ENCODE results near the gene VTI1A. TPM values are rescaled to one million over a fixed set of nuclear protein-coding genes. Genes with fewer than 3 reads are reported as not detected.
"Not testable (repeated sequence)": the region's sequence is repeated elsewhere in the genome, so short reads cannot be mapped to it uniquely, and the experiment has no call there.

VTI1A gene
- total RNA-seq, 2 donors from 2014 or later = 35.2 to 46.9 TPM

DNA sequence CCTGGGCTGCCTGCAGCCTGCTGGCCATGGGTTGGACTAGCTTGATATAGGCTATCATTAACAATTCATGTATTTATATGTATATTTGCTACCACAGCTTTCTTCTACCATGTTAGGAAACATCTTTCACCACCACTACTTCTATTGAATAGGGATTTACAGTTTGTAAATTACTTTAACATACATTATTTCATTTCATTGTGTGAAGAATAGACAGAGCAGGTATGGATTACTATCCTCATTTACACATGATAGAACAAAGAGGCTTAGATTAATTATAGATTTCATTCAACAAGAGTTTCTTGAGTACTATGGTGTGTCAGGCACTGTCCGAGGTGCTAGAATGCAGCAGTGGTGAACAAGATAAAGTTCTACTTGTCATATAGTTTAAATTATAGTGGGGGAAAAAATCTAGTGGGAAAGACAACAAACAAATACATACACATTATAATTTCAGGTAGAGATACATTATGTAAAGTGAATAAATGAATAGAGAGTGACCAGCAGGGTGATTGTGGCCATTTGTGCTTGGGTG is 20.6 kb downstream of the VTI1A start:
- ATAC-seq (replicated peaks) = no peak
- Mint-ChIP-seq H3K27me3 (no peaks in the 10 kb centered on the region), H3K4me3 (no peak overlapping the region), H3K4me1 (no peaks in the 10 kb centered on the region), H3K36me3 (ENCODE audit: low read depth) (peaks cover 79% of the 10 kb centered on the region), H3K9me3 (no peaks in the 10 kb centered on the region), H3K27ac (no peak overlapping the region)

DNA sequence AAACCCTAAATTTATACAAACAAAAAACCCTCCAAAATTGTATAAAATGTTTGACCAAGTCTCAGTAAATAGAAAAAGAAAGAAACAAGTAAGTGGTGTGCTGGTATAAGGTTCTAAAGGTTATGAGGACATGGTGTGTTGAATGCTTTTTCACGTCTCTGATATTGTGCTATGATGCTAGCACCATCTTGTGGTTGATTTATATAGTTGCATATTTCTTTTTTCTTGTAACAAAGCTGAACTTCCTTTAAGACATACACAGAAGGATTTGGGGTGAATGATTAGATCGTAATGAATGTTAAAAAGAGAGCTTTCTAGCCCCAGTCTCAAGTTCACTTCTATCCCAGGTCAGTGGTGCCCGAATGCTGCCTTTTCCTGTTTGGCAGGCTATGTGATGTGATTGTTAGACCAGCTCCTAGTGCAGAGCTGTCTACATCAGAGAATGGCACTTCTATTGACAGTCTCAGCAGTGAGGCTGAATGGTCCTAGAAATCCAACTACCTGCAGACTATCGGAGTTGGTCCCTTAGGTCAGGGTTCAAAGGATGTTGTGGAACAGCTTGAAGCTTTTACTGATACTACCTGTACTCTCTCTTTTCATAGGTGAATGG is 25.0 kb downstream of the VTI1A start:
- H3K27ac Mint-ChIP-seq = no peak overlapping the region
- no peaks in the 10 kb centered on the region for H3K27me3 Mint-ChIP-seq
- H3K9me3 Mint-ChIP-seq = no peaks in the 10 kb centered on the region
- ATAC-seq (replicated peaks) = peak; percentile 58
- no peak overlapping the region for H3K4me3 Mint-ChIP-seq
- peaks cover 3% of the 10 kb centered on the region for H3K4me1 Mint-ChIP-seq
- H3K36me3 Mint-ChIP-seq (ENCODE audit: low read depth) = peaks cover 43% of the 10 kb centered on the region

DNA sequence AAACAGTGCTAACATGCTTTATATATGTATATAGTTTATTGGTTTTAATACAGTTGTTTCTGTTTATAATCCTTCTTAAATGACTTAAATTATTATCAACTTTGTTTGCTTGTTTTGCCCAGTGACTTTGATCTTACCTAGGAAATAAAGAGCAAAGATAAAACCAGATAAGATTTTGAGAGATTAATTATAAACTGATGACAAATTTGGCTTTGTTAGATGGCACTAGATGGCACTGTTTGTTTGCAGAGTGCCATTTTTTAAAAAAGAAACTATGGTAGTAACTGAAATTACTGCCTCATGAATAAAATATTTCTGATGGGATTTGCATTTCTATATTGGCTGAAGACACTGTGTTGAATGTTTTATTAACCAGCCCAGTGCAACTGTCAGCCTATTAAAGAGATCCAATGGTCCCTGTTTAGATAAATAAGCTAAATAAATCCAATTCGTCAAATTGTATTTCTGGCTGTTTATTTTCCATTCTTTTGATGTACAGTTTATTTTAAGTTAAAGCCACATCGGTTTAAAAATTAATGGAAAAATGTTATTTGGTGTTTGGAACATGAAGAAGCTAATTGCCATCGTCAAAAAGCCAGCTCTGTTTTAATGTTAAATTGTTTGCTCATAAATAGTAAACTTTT is 28.7 kb downstream of the VTI1A start:
- Mint-ChIP-seq H3K27ac (no peak overlapping the region), H3K9me3 (no peaks in the 10 kb centered on the region), H3K4me1 (peaks cover 7% of the 10 kb centered on the region), H3K4me3 (no peak overlapping the region), H3K27me3 (no peaks in the 10 kb centered on the region), H3K36me3 (ENCODE audit: low read depth) (peaks cover 9% of the 10 kb centered on the region)
- ATAC-seq (replicated peaks) = no peak

DNA sequence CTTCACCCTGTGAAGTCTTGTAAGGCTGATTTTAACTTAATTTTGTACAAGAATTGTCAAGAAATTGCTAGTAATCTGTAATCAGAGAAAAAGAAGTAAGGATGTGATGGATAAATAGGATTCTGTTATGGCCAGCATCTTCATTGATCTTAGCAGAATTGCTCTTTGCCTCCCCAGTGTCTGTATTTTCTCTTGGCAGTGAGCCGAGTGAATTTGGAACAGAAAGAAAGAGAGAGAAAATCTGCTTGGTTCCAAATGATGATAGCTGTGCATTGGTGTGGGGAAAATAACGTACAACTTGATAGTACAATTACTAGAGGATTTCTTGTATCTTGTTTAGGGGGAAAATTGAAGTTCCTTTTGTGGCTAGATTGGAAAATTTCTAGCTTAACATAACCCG is 34.6 kb downstream of the VTI1A start:
- ATAC-seq (replicated peaks) = no peak
- peaks cover 18% of the 10 kb centered on the region for H3K36me3 Mint-ChIP-seq (ENCODE audit: low read depth)
- no peaks in the 10 kb centered on the region for H3K27me3 Mint-ChIP-seq
- H3K9me3 Mint-ChIP-seq = no peaks in the 10 kb centered on the region
- H3K4me3 Mint-ChIP-seq = no peak overlapping the region
- H3K4me1 Mint-ChIP-seq = peaks cover 4% of the 10 kb centered on the region
- H3K27ac Mint-ChIP-seq = no peak overlapping the region

DNA sequence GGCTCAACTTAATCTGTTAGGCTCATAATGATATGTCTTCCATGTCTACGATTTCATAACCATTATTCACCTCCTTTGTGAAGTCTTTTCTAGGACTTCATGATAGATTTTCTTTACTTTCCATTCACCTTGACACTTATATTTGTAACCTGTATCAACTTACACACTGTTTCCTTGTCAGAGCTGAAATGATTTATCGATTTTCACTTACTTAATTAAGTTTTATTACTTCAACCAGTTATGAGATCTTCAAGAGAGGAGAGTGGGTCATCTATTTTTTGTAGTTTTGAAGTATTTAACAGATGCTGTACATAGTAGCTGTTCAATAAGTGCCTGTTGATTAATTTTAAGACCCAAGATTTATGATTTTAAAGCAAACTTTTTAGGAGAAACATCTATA is 37.4 kb downstream of the VTI1A start:
- Mint-ChIP-seq H3K4me1 (peaks cover 4% of the 10 kb centered on the region), H3K4me3 (no peak overlapping the region), H3K36me3 (ENCODE audit: low read depth) (peaks cover 22% of the 10 kb centered on the region), H3K9me3 (no peaks in the 10 kb centered on the region), H3K27me3 (no peaks in the 10 kb centered on the region), H3K27ac (no peak overlapping the region)
- no peak for ATAC-seq (replicated peaks)

DNA sequence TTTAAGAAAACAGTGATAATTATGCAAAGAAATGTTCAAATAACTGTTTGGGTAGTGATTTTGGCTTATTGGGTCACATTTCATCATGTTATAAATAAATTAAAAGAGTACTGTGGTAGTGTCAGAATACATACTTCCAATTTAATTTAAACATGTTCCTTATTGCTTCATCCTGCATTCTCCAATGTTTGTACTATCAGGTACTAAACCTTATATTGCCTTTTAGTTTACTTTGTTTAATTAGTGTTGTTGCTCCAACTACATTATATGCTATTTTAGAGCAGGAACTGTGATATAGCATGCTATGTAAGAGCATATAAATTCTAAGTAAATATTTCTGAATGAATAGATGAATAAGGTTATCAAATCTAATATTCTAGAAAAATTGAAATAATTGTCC is 40.9 kb downstream of the VTI1A start:
- H3K27ac Mint-ChIP-seq = no peak overlapping the region
- peaks cover 5% of the 10 kb centered on the region for H3K4me1 Mint-ChIP-seq
- ATAC-seq (replicated peaks) = no peak
- no peak overlapping the region for H3K4me3 Mint-ChIP-seq
- peaks cover 22% of the 10 kb centered on the region for H3K36me3 Mint-ChIP-seq (ENCODE audit: low read depth)
- no peaks in the 10 kb centered on the region for H3K9me3 Mint-ChIP-seq
- H3K27me3 Mint-ChIP-seq = no peaks in the 10 kb centered on the region

DNA sequence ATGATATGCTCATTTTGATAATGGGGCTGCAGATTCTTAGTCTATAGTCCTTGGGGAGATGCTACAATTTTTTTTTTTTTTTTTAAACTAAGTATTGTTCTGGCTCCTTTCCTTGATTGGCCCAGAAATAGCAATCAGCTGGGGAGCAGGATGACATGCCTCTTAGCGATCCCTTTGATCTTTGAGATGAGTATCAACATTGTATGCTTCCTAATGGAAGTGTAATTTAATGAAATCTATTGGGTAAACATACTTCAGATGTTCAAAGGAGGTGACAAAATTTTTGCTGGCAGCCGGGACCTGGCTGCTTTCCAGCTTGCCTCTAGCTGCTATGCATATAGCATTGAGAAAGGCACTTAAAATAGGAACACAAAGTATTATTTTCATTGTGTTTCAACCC is 43.5 kb downstream of the VTI1A start:
- no peak for ATAC-seq (replicated peaks)
- Mint-ChIP-seq H3K4me3 (no peak overlapping the region), H3K27ac (no peak overlapping the region), H3K4me1 (peaks cover 5% of the 10 kb centered on the region), H3K36me3 (ENCODE audit: low read depth) (peaks cover 10% of the 10 kb centered on the region), H3K27me3 (no peaks in the 10 kb centered on the region), H3K9me3 (no peaks in the 10 kb centered on the region)

DNA sequence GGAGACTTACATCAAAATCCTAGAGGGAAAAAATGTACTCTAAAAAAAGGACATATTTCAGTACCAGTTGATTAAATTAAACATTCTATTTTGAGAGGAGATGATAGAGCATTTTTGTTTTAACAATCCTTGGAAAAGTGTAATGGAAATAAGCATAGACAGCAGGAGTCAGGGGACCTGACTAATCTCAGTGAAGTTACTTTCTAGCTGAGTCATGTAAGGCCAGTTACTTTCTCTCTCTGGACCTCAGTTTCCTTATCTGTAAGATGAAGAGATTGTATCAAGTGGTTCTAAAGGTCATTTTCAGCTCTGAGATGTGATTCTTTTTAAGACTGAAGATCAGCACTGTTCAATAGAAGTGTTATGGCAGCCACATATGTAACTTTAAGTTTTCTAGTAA is 44.1 kb downstream of the VTI1A start:
- H3K36me3 Mint-ChIP-seq (ENCODE audit: low read depth) = peaks cover 5% of the 10 kb centered on the region
- ATAC-seq (replicated peaks) = peak; percentile 42
- H3K9me3 Mint-ChIP-seq = no peaks in the 10 kb centered on the region
- no peak overlapping the region for H3K27ac Mint-ChIP-seq
- no peak overlapping the region for H3K4me3 Mint-ChIP-seq
- peaks cover 5% of the 10 kb centered on the region for H3K4me1 Mint-ChIP-seq
- no peaks in the 10 kb centered on the region for H3K27me3 Mint-ChIP-seq

DNA sequence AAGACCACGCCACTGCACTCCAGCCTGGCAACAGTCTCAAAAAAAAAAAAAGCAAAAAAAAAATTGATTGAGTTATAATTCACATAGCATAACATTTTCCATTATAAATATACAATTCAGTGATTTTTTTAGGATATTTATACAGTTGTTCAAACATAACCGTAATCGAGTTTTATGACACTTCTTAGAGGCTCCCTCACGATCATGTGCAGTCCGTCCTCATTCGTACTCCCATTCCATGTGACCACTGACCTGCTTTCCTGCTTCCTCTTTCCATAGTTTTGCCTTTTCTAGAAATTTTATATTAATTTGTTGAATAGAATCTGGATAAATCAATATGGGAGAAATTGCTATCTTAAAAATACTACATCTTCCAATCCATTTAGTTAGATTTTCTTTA is 45.7 kb downstream of the VTI1A start:
- no peak overlapping the region for H3K4me3 Mint-ChIP-seq
- no peaks in the 10 kb centered on the region for H3K27me3 Mint-ChIP-seq
- no peak overlapping the region for H3K27ac Mint-ChIP-seq
- no peak for ATAC-seq (replicated peaks)
- H3K4me1 Mint-ChIP-seq = peaks cover 9% of the 10 kb centered on the region
- no peaks in the 10 kb centered on the region for H3K9me3 Mint-ChIP-seq
- H3K36me3 Mint-ChIP-seq (ENCODE audit: low read depth) = no peaks in the 10 kb centered on the region

DNA sequence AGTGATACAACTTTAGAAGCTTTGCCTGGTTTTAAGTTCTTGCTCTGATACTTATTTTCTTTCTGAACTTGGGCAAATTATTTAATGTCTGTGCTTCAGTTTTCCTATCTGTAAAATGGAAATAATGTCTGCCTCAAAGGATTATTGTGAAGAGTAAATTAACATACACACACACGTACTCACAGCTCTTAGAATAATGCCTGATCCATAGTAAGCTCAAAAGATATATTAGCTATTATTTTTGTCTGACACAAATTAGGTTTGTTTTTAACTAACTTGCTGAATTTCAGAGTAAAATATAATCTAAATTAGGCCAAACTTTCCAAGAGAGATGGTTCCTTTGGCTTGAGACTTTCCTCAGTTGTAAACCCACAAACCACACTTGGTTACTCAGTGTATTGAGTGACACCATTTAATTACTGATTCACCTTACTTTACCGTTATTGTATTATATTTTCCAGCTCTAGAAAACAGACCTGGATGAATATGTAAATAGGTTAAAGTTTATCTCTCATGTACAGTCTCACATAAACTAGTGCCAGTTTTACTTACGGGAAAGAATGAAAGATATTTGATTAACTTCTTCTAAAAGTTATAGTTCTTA is 50.4 kb downstream of the VTI1A start:
- ATAC-seq (replicated peaks) = peak; percentile 78
- H3K27ac Mint-ChIP-seq = peak overlapping the region; percentile 49
- peaks cover 13% of the 10 kb centered on the region for H3K36me3 Mint-ChIP-seq (ENCODE audit: low read depth)
- H3K27me3 Mint-ChIP-seq = no peaks in the 10 kb centered on the region
- H3K4me3 Mint-ChIP-seq = no peak overlapping the region
- H3K4me1 Mint-ChIP-seq = peaks cover 5% of the 10 kb centered on the region
- H3K9me3 Mint-ChIP-seq = no peaks in the 10 kb centered on the region

DNA sequence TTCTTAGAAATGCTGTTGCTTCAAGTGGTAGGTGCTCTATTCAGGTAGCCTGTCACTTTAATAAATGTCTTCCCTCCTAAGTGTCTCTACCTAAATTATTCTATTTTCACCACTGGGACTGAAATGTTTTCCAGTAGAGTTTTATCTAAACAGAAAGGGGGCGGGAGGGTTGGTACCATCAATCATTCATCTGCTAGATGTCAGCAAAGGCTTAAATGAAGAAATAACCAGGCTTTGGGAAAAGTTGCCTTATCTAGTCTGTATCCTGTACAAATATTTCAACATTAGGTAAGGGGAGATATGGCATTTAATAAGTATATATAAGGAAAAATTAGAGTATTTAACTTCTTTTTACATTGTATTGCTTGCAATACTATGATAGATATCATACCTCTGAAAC is 51.8 kb downstream of the VTI1A start:
- H3K4me1 Mint-ChIP-seq = peaks cover 5% of the 10 kb centered on the region
- no peaks in the 10 kb centered on the region for H3K9me3 Mint-ChIP-seq
- H3K36me3 Mint-ChIP-seq (ENCODE audit: low read depth) = peaks cover 13% of the 10 kb centered on the region
- H3K27ac Mint-ChIP-seq = no peak overlapping the region
- no peak overlapping the region for H3K4me3 Mint-ChIP-seq
- H3K27me3 Mint-ChIP-seq = no peaks in the 10 kb centered on the region
- no peak for ATAC-seq (replicated peaks)

DNA sequence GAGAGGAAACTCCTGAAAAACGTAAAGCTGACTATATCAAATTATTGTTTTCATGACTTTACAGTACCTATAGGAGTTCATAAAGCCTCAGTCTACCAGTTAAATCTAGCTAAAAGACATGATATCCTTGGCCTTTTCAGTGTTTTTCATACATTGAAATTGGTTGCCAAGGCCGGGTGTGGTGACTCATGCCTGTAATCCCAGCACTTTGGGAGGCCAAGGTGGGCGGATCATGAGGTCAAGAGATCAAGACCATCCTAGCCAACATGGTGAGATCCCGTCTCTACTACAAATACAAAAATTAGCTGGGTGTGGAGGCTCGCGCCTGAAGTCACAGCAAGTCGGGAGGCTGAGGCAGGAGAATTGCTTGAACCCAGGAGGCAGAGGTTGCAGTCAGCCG is 53.0 kb downstream of the VTI1A start:
- ATAC-seq (replicated peaks); H3K27me3 Mint-ChIP-seq; H3K27ac Mint-ChIP-seq; H3K4me1 Mint-ChIP-seq; H3K9me3 Mint-ChIP-seq; H3K4me3 Mint-ChIP-seq: not testable (repeated sequence)
- H3K36me3 Mint-ChIP-seq (ENCODE audit: low read depth) = peaks cover 13% of the 10 kb centered on the region

DNA sequence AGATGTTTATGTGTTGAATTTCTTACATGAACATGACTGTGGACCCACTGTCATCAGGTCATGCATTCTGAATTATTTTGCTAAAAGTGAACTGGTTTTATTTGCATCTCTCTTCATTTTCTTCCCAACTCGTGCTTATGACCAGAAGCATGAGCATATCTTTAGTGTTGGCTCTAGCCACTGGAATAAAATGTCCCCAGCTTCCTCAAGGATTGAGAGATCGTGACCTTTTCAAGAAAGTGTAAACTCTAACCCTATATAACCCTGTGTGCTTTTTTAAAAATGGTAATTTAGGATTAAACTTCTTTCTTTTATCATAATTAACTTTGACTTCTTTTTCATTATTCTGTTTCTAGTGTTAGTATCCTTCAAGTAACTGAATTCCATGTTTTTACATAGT is 55.5 kb downstream of the VTI1A start:
- no peaks in the 10 kb centered on the region for H3K27me3 Mint-ChIP-seq
- H3K4me3 Mint-ChIP-seq = no peak overlapping the region
- H3K4me1 Mint-ChIP-seq = peaks cover 2% of the 10 kb centered on the region
- ATAC-seq (replicated peaks) = no peak
- H3K27ac Mint-ChIP-seq = no peak overlapping the region
- peaks cover 13% of the 10 kb centered on the region for H3K36me3 Mint-ChIP-seq (ENCODE audit: low read depth)
- no peaks in the 10 kb centered on the region for H3K9me3 Mint-ChIP-seq

DNA sequence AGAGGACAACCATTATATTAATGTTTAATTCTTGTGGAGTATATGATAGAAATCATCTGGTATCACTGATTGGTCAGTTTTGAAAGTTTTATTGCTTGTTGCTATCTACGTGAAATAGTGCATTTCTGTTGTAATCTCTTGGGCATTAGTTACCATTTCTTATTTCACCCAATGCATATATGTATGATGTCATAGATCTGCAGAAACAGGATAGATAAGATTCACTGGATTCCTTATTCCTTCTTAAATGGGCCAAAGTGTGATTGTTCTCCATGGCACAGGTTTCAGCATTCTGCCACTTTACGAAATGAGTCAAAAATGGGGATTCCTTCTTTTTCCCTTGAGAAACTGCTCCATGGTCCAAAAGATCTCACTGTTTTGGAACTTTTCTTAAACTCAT is 56.6 kb downstream of the VTI1A start:
- ATAC-seq (replicated peaks) = no peak

DNA sequence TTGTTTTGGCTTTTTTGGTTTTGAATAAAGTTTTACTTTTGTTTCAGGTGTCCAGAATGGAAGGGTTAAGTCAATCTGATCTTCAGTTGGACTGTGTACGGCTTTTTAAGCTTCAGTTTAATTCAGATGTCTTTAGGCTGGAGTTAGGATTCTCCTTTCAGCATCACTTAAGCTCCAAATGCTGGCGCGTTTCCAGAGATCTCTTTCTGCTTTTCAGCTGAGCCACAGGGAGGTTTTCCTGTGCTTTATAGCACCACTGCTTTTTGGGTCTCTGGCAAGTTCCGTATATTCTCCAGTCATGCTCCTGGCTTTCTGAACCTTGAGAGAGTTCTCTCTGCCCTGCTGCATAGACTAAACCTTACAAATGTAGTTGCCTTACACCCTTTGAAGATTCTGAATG is 60.0 kb downstream of the VTI1A start:
- peaks cover 21% of the 10 kb centered on the region for H3K4me1 Mint-ChIP-seq
- ATAC-seq (replicated peaks) = no peak
- H3K4me3 Mint-ChIP-seq = no peak overlapping the region
- peaks cover 3% of the 10 kb centered on the region for H3K9me3 Mint-ChIP-seq
- no peaks in the 10 kb centered on the region for H3K27me3 Mint-ChIP-seq
- H3K36me3 Mint-ChIP-seq (ENCODE audit: low read depth) = peaks cover 23% of the 10 kb centered on the region
- H3K27ac Mint-ChIP-seq = no peak overlapping the region

More for the DNA sequence above, 56.6 kb downstream of the VTI1A start:
- Mint-ChIP-seq H3K4me1 (peaks cover 4% of the 10 kb centered on the region), H3K36me3 (ENCODE audit: low read depth) (peaks cover 20% of the 10 kb centered on the region), H3K27me3 (no peaks in the 10 kb centered on the region), H3K9me3 (no peaks in the 10 kb centered on the region), H3K4me3 (no peak overlapping the region), H3K27ac (no peak overlapping the region)

Data from activated T-helper 17 cell treated with anti-CD3 and anti-CD28 coated beads, Interleukin-2, amount 50 U/mL, for 72 hours (primary cell).